Neural cell (in vitro differentiated cells): Measurements from ENCODE around the gene GEMIN5.

Experiments used
- EP300 ChIP-seq: fragments of 450-650 bp; conservative IDR thresholded peaks from 2 replicates; pipeline ENCODE4 v1.6.1; 2014; ENCODE audit warnings: antibody characterized with exemption, mild to moderate bottlenecking, moderate library complexity; ENCODE audit not compliant: poor library complexity, severe bottlenecking
- MXI1 ChIP-seq: fragments of 450-650 bp; conservative IDR thresholded peaks from 2 replicates; pipeline ENCODE4 v1.6.1; 2014; ENCODE audit warnings: antibody characterized with exemption, mild to moderate bottlenecking; ENCODE audit not compliant: poor library complexity, severe bottlenecking
- POLR2AphosphoS5 ChIP-seq: IDR thresholded peaks from 2 replicates; pipeline ENCODE4 v1.6.1; 2012
- RAD21 ChIP-seq: fragments of 450-650 bp; conservative IDR thresholded peaks from 2 replicates; pipeline ENCODE4 v1.6.1; 2014; ENCODE audit warnings: antibody characterized with exemption, mild to moderate bottlenecking, moderate library complexity
- SMC3 ChIP-seq: fragments of 450-650 bp; conservative IDR thresholded peaks from 2 replicates; pipeline ENCODE4 v1.6.1; 2014; ENCODE audit warnings: antibody characterized with exemption, mild to moderate bottlenecking, moderate library complexity; ENCODE audit not compliant: poor library complexity
- TAF1 ChIP-seq: IDR thresholded peaks from 2 replicates; pipeline ENCODE4 v1.6.1; 2012; ENCODE audit warnings: low read depth
- TF ChIP-seq, protein P1 (sequence below): fragments of 450-650 bp; IDR thresholded peaks from 2 replicates; pipeline ENCODE4 v1.5.1; 2014; ENCODE audit warnings: antibody characterized with exemption, mild to moderate bottlenecking, moderate library complexity; ENCODE audit not compliant: poor library complexity, severe bottlenecking
- TF ChIP-seq, protein P2 (sequence below): IDR thresholded peaks from 2 replicates; pipeline ENCODE4 v1.6.1; 2012; ENCODE audit warnings: borderline replicate concordance

DNA sequence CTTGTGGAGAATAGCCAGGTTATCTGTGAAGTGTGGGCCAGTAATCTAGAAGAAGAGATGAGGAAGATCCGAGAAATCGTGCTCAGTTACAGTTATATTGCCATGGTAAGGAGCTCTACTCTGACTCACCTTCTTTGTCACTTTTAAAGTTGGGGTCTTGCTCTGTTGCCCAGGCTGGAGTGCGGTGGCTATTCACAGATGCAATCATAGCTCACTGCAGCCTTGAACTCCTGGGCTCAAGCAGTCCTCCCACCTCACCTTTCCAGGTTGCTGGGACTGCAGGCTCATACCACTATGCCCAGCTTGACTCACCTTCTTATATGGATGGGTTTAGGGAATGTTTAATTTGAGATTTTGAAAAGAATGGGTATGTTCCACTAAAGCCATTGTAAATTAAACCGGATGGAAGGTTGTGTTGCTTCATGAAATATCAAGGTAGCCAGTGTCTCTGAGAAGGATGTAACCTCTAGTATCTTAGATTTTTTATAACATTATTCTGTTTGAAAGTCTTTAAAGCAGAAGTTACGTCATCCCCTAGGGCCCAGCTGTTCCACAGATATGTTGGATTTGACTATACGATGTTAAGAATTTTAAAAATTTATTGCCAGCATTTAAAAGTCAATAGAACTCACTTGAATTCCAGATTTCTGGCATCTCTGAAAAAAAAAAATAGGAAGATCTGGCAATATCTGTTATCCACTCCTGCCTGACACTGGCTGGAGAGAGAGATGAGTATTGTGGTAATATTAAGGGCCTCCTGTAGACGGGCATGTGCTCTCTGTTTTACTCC lies 74.5 kb downstream of the GEMIN5 start:
- TF ChIP-seq, protein P1, sequence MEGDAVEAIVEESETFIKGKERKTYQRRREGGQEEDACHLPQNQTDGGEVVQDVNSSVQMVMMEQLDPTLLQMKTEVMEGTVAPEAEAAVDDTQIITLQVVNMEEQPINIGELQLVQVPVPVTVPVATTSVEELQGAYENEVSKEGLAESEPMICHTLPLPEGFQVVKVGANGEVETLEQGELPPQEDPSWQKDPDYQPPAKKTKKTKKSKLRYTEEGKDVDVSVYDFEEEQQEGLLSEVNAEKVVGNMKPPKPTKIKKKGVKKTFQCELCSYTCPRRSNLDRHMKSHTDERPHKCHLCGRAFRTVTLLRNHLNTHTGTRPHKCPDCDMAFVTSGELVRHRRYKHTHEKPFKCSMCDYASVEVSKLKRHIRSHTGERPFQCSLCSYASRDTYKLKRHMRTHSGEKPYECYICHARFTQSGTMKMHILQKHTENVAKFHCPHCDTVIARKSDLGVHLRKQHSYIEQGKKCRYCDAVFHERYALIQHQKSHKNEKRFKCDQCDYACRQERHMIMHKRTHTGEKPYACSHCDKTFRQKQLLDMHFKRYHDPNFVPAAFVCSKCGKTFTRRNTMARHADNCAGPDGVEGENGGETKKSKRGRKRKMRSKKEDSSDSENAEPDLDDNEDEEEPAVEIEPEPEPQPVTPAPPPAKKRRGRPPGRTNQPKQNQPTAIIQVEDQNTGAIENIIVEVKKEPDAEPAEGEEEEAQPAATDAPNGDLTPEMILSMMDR, result no peak
- TF ChIP-seq EP300, result no peak
- TF ChIP-seq POLR2AphosphoS5, result no peak
- no peak for TF ChIP-seq MXI1
- no peak for TF ChIP-seq RAD21
- TF ChIP-seq, protein P2, sequence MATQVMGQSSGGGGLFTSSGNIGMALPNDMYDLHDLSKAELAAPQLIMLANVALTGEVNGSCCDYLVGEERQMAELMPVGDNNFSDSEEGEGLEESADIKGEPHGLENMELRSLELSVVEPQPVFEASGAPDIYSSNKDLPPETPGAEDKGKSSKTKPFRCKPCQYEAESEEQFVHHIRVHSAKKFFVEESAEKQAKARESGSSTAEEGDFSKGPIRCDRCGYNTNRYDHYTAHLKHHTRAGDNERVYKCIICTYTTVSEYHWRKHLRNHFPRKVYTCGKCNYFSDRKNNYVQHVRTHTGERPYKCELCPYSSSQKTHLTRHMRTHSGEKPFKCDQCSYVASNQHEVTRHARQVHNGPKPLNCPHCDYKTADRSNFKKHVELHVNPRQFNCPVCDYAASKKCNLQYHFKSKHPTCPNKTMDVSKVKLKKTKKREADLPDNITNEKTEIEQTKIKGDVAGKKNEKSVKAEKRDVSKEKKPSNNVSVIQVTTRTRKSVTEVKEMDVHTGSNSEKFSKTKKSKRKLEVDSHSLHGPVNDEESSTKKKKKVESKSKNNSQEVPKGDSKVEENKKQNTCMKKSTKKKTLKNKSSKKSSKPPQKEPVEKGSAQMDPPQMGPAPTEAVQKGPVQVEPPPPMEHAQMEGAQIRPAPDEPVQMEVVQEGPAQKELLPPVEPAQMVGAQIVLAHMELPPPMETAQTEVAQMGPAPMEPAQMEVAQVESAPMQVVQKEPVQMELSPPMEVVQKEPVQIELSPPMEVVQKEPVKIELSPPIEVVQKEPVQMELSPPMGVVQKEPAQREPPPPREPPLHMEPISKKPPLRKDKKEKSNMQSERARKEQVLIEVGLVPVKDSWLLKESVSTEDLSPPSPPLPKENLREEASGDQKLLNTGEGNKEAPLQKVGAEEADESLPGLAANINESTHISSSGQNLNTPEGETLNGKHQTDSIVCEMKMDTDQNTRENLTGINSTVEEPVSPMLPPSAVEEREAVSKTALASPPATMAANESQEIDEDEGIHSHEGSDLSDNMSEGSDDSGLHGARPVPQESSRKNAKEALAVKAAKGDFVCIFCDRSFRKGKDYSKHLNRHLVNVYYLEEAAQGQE, result no peak
- TF ChIP-seq TAF1, result no peak
- TF ChIP-seq SMC3, result no peak
